Fibroblast of lung (primary cell): Measurements from ENCODE around the gene LRRC3.

Experiments
- EZH2 ChIP-seq: IDR thresholded peaks from 2 replicates; pipeline ENCODE4 v1.5.1; 2012; ENCODE audit warnings: low read length, control low read depth, mild to moderate bottlenecking; ENCODE audit errors: missing control alignments
- TF ChIP-seq, protein P1 (sequence below), 2 donors: IDR thresholded peaks in 1 of 2; conservative IDR thresholded peaks in 1 of 2; 1 replicate in 1 of 2; 2 replicates in 1 of 2; pipeline ENCODE4 v1.5.1; 2011 to 2012; ENCODE audit warnings: low read length in 2 of 2, control low read depth in 1 of 2, inconsistent platforms in 1 of 2, low read depth in 1 of 2, mild to moderate bottlenecking in 1 of 2

DNA sequence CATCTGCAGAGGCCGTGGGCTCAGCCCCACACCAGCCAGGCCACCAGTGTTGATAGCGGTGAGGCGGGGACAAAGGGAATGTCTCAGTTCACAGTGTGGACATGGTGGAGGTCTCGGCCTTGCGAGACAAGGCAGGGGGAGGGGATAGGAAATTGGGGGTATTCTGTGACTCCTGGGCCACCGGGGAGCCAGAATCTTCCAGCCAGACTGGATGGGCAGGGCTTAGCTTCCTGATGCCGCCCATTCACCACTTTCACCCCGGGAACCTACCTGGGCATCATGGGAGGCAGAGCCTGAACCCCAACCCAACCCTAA is 5.1 kb downstream of the LRRC3 start:
- no peak for TF ChIP-seq EZH2
- TF ChIP-seq, protein P1, sequence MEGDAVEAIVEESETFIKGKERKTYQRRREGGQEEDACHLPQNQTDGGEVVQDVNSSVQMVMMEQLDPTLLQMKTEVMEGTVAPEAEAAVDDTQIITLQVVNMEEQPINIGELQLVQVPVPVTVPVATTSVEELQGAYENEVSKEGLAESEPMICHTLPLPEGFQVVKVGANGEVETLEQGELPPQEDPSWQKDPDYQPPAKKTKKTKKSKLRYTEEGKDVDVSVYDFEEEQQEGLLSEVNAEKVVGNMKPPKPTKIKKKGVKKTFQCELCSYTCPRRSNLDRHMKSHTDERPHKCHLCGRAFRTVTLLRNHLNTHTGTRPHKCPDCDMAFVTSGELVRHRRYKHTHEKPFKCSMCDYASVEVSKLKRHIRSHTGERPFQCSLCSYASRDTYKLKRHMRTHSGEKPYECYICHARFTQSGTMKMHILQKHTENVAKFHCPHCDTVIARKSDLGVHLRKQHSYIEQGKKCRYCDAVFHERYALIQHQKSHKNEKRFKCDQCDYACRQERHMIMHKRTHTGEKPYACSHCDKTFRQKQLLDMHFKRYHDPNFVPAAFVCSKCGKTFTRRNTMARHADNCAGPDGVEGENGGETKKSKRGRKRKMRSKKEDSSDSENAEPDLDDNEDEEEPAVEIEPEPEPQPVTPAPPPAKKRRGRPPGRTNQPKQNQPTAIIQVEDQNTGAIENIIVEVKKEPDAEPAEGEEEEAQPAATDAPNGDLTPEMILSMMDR (conservative IDR thresholded peaks at IDR 0.05 in 1 of 2, IDR thresholded peaks at IDR 0.05 in 1 of 2; ENCODE audit: low read depth in 1 of 2, low read length in 2 of 2): no peak
